HG03354 (cell line): ENCODE results near the gene GPA33.

Experiments used
- ATAC-seq: cut with Tn5 transposase; IDR thresholded peaks from one replicate; pipeline ENCODE4 v1.9.1; 2021; ENCODE audit warnings: mild to moderate bottlenecking; ENCODE audit not compliant: unreplicated experiment, poor library complexity, severe bottlenecking

GPA33 gene

GRCh38 chr1:167090314-167090942 is at the start of gene GPA33:
GPA33 (minus strand) TSS chr1:167090377; CDS start chr1:167090287, 90 bp downstream.
- ATAC-seq, result peak; percentile 59

- ATAC-seq, result no peak
Observed at GRCh38 chr1:167138703-167139102, 48.5 kb upstream of the GPA33 start.

- ATAC-seq, result no peak
Observed at GRCh38 chr1:167137793-167138510, 47.8 kb upstream of the GPA33 start.

GRCh38 chr1:167137332-167137781 is 47.2 kb upstream of the GPA33 start:
- ATAC-seq, result no peak

- ATAC-seq, result no peak
Observed at GRCh38 chr1:167136806-167137205, 46.6 kb upstream of the GPA33 start.

- ATAC-seq, result no peak
Observed at GRCh38 chr1:167136191-167136614, 46.0 kb upstream of the GPA33 start.

- no peak for ATAC-seq
Observed at GRCh38 chr1:167135281-167135840, 45.2 kb upstream of the GPA33 start.

- ATAC-seq, result no peak
Observed at GRCh38 chr1:167132301-167133010, 42.3 kb upstream of the GPA33 start.

- no peak for ATAC-seq
Observed at GRCh38 chr1:167130829-167131510, 40.8 kb upstream of the GPA33 start.

- no peak for ATAC-seq
Observed at GRCh38 chr1:167128261-167129227, 38.4 kb upstream of the GPA33 start.

GRCh38 chr1:167127661-167128060 is 37.5 kb upstream of the GPA33 start:
- no peak for ATAC-seq

- no peak for ATAC-seq
Observed at GRCh38 chr1:167127236-167127635, 37.1 kb upstream of the GPA33 start.

GRCh38 chr1:167126811-167127210 is 36.6 kb upstream of the GPA33 start:
- ATAC-seq, result no peak

GRCh38 chr1:167126317-167126716 is 36.1 kb upstream of the GPA33 start:
- ATAC-seq, result no peak

GRCh38 chr1:167122568-167122967 is 32.4 kb upstream of the GPA33 start:
- ATAC-seq, result no peak

GRCh38 chr1:167122121-167122480 is 31.9 kb upstream of the GPA33 start:
- no peak for ATAC-seq

GRCh38 chr1:167121375-167122120 is 31.4 kb upstream of the GPA33 start:
- no peak for ATAC-seq

GRCh38 chr1:167120899-167121298 is 30.7 kb upstream of the GPA33 start:
- no peak for ATAC-seq
